ENCODE measurements around the gene ZC3H12A.

DNA sequence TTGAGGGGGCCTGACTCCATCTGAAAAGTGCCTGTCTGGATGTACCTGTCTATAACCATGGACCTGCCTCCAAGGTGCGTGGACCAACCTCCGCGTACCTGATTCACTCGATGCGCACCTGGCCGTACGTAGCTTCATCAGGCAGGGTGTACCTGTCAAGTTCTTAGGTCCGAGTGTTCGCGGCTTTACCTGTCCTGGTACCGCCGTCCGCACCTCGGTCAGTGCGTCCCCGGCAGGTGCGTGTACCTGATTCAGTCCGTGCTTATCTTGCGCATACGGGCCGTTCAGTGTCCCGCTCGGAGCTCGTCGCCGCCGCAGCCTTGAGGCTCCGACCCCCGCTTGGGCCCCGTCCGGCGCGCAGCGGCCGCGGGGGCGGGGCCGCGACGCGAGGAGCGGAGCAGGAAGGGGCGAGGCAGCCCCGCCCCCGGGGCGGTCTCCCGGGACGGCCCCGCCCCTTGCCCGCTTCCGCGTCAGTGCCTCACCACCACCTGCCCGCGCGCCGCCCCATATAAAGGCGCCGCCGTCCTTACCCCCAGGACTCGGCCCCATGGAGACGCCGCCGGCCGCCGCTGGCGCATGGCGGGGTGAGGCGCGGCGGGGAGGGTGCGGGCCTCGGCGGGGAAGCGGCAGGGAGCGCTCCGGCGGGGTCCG lies at the start of gene ZC3H12A:
- TF ChIP-seq, protein P1, sequence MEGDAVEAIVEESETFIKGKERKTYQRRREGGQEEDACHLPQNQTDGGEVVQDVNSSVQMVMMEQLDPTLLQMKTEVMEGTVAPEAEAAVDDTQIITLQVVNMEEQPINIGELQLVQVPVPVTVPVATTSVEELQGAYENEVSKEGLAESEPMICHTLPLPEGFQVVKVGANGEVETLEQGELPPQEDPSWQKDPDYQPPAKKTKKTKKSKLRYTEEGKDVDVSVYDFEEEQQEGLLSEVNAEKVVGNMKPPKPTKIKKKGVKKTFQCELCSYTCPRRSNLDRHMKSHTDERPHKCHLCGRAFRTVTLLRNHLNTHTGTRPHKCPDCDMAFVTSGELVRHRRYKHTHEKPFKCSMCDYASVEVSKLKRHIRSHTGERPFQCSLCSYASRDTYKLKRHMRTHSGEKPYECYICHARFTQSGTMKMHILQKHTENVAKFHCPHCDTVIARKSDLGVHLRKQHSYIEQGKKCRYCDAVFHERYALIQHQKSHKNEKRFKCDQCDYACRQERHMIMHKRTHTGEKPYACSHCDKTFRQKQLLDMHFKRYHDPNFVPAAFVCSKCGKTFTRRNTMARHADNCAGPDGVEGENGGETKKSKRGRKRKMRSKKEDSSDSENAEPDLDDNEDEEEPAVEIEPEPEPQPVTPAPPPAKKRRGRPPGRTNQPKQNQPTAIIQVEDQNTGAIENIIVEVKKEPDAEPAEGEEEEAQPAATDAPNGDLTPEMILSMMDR (IDR thresholded peaks at IDR 0.05) = no peak
- TF ChIP-seq EP300 (IDR thresholded peaks at IDR 0.05) (no peak), POLR2A (IDR thresholded peaks at IDR 0.05) (peak in 1 of 4 donors; percentile 52), POLR2AphosphoS5 (IDR thresholded peaks at IDR 0.05) (peak; percentile 96 to 100 (median 99))
